SU-DHL-6 (cell line): ENCODE results near the gene IL1R1.

Experiments used
- H2AFZ ChIP-seq: fragments of 200-600 bp; sonication (generic); 2 replicates; pipeline ENCODE4 v1.6.1; 2014; ENCODE audit warnings: low read depth, mild to moderate bottlenecking, moderate library complexity, mixed read lengths, antibody characterized with exemption, low read length; ENCODE audit not compliant: severe bottlenecking
- H3F3A ChIP-seq: fragments of 200-600 bp; shearing (Covaris generic); 2 replicates; pipeline ENCODE4 v1.6.0; 2016; ENCODE audit warnings: antibody characterized with exemption, mild to moderate bottlenecking; ENCODE audit not compliant: insufficient read depth
- H3K27ac ChIP-seq: fragments of 200-600 bp; sonication (generic); 2 replicates; pipeline ENCODE4 v1.5.1; 2016; ENCODE audit warnings: low read depth, mild to moderate bottlenecking, low read length, moderate library complexity, mixed read lengths
- H3K27me3 ChIP-seq: fragments of 200-600 bp; sonication (generic), shearing (Covaris generic); 2 replicates; pipeline ENCODE4 v1.6.0; 2014; ENCODE audit warnings: mild to moderate bottlenecking, low read length
- H3K36me3 ChIP-seq: fragments of 200-600 bp; sonication (generic); 2 replicates; pipeline ENCODE4 v1.6.1; 2014; ENCODE audit warnings: mild to moderate bottlenecking, low read length, mixed read lengths
- H3K4me2 ChIP-seq: fragments of 300-600, 200-600 bp; shearing (Covaris generic), sonication (generic); 2 replicates; pipeline ENCODE4 v1.6.0; 2014; ENCODE audit warnings: low read length, low read depth, mild to moderate bottlenecking; ENCODE audit not compliant: poor library complexity, severe bottlenecking
- H3K4me3 ChIP-seq: fragments of 200-600 bp; sonication (generic); 2 replicates; pipeline ENCODE4 v1.5.1; 2014; ENCODE audit warnings: antibody characterized with exemption, low read length, mild to moderate bottlenecking, mixed read lengths; ENCODE audit not compliant: insufficient read depth, poor library complexity, severe bottlenecking
- H3K79me2 ChIP-seq: fragments of 200-600 bp; sonication (generic); 2 replicates; pipeline ENCODE4 v1.6.1; 2014; ENCODE audit warnings: mild to moderate bottlenecking, low read length, moderate library complexity; ENCODE audit not compliant: insufficient read depth
- H3K9ac ChIP-seq: fragments of 200-600 bp; sonication (generic); 2 replicates; pipeline ENCODE4 v1.7.0; 2014; ENCODE audit warnings: mild to moderate bottlenecking, low read length
- H3K9me2 ChIP-seq: fragments of 200-600 bp; sonication (generic); replicated peaks from 2 replicates; pipeline ENCODE4 v1.6.1; 2014; ENCODE audit warnings: low read length; ENCODE audit not compliant: insufficient read depth
- H3K9me3 ChIP-seq: fragments of 200-600 bp; sonication (generic); 2 replicates; pipeline ENCODE4 v1.6.1; 2014; ENCODE audit warnings: low read length, mixed read lengths; ENCODE audit not compliant: insufficient read depth
- H4K20me1 ChIP-seq: fragments of 200-600 bp; sonication (generic); 2 replicates; pipeline ENCODE4 v1.6.1; 2014; ENCODE audit warnings: low read depth, mild to moderate bottlenecking, antibody characterized with exemption, low read length, moderate library complexity, mixed read lengths
- EZH2phosphoT487 ChIP-seq: fragments of 200-600 bp; sonication (generic), shearing (Covaris generic); conservative IDR thresholded peaks from 2 replicates; pipeline ENCODE4 v1.6.1; 2018; ENCODE audit warnings: mild to moderate bottlenecking, antibody characterized with exemption, low read length, moderate library complexity, mixed read lengths
- TF ChIP-seq, protein P1 (sequence below): fragments of 200-600 bp; sonication (generic); IDR thresholded peaks from one replicate; pipeline ENCODE4 v1.5.1; 2017; ENCODE audit warnings: antibody characterized with exemption, mild to moderate bottlenecking, low read length, moderate library complexity; ENCODE audit not compliant: insufficient read depth, poor library complexity, severe bottlenecking

Gene IL1R1

DNA sequence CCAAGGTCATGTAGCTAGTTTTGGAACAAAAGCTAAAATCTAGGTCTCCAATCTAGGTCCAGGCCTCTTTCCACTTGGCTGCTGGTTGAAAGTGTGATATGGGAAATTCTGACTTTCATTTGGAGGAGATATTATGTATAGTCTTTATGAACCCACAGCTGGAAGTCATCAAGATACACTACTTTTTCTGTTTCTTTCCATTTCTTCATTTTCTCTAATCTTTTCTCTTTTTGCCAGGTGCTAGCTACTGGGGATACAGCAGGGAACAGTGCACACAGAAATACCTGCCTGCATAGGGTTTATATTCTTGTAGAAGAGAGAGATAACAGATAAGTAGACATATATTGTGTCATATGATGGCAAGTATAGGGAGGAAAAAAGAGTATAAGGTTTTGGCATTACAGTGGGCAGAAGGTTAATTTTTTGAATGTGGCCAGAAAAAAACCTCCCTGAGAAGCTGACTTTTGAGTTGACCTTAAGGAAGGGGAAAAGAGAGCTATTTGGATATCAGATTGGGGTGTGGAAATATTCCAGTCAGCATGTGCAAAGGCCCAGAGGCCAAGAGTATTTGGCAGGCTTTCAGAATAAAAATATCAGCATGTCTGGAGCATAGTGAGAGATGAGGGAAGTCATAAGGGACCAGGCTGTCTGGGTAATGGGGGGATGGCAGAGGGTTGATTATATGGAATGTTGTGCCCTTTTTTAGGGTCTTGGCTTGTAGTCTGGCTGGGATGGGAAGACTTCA lies 15.6 kb downstream of the IL1R1 start:
- no peak overlapping the region for H3K27ac ChIP-seq
- H3F3A ChIP-seq, result no peaks in the 10 kb centered on the region
- no peaks in the 10 kb centered on the region for H3K79me2 ChIP-seq
- no peaks in the 10 kb centered on the region for H3K9me2 ChIP-seq
- H3K4me3 ChIP-seq, result no peak overlapping the region
- H2AFZ ChIP-seq, result no peak overlapping the region
- H3K4me2 ChIP-seq, result no peak overlapping the region
- H3K9ac ChIP-seq, result no peak overlapping the region
- no peaks in the 10 kb centered on the region for H3K27me3 ChIP-seq
- no peaks in the 10 kb centered on the region for H4K20me1 ChIP-seq
- TF ChIP-seq, protein P1, sequence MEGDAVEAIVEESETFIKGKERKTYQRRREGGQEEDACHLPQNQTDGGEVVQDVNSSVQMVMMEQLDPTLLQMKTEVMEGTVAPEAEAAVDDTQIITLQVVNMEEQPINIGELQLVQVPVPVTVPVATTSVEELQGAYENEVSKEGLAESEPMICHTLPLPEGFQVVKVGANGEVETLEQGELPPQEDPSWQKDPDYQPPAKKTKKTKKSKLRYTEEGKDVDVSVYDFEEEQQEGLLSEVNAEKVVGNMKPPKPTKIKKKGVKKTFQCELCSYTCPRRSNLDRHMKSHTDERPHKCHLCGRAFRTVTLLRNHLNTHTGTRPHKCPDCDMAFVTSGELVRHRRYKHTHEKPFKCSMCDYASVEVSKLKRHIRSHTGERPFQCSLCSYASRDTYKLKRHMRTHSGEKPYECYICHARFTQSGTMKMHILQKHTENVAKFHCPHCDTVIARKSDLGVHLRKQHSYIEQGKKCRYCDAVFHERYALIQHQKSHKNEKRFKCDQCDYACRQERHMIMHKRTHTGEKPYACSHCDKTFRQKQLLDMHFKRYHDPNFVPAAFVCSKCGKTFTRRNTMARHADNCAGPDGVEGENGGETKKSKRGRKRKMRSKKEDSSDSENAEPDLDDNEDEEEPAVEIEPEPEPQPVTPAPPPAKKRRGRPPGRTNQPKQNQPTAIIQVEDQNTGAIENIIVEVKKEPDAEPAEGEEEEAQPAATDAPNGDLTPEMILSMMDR, result no peak
- no peak for TF ChIP-seq EZH2phosphoT487
- H3K9me3 ChIP-seq, result no peaks in the 10 kb centered on the region
- H3K36me3 ChIP-seq, result no peaks in the 10 kb centered on the region

DNA sequence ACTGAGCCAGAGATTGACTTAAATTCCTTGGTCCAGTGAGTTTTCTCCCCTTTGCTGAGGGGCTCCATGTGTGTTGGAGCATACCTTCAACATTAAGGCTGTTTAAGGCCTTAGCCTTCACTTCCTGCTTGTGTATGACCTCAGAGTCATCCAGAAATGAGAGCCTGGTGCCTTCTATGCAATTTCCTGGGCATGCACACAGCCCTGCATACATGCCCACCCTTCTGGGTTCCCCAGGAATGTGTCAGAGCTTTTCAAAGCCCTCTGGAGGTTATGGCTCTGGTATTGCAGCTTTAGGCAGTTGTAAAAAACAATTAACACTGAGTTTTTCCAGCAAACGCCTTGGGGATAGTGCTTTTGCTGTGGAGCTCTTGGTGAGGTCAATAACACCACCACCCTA lies 16.7 kb downstream of the IL1R1 start:
- H3K79me2 ChIP-seq, result no peaks in the 10 kb centered on the region
- H3K27me3 ChIP-seq, result no peaks in the 10 kb centered on the region
- H3K9me3 ChIP-seq, result no peaks in the 10 kb centered on the region
- H3K4me2 ChIP-seq, result no peak overlapping the region
- H3K4me3 ChIP-seq, result no peak overlapping the region
- no peak overlapping the region for H2AFZ ChIP-seq
- H3K36me3 ChIP-seq, result no peaks in the 10 kb centered on the region
- H3K27ac ChIP-seq, result no peak overlapping the region
- no peaks in the 10 kb centered on the region for H3K9me2 ChIP-seq
- no peaks in the 10 kb centered on the region for H4K20me1 ChIP-seq
- no peak overlapping the region for H3K9ac ChIP-seq
- TF ChIP-seq, protein P1, result no peak
- no peak for TF ChIP-seq EZH2phosphoT487
- no peaks in the 10 kb centered on the region for H3F3A ChIP-seq

DNA sequence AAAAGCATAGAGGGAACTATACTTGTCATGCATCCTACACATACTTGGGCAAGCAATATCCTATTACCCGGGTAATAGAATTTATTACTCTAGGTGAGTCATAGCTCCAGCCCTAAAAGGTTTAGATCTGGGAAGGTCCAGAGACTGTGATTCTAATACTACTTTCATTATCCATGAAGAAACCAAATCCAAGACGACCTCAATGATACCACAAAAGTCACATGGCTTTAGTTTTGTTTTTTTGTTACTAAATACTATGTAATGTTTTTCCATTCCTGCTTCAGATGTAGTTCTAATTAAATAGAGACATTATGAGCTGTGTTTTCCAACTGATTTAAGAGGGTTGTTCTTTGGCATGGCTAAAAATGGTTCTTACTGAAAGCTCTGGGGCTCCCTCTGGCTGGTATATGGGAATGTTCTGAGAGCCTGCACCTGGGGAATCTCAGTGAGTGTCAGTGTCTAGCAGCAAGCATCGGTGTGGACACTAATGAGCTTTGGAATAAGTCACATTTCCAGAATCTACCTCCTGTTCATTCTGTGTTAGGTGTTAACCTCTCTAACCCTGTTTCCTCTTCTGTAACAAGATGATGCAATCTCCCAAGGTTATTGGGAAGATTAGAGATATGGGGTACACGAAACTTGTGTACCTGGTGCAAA lies 23.8 kb downstream of the IL1R1 start:
- no peaks in the 10 kb centered on the region for H3K36me3 ChIP-seq
- H2AFZ ChIP-seq, result no peak overlapping the region
- no peaks in the 10 kb centered on the region for H3K9me2 ChIP-seq
- no peaks in the 10 kb centered on the region for H3K9me3 ChIP-seq
- H3K9ac ChIP-seq, result no peak overlapping the region
- no peak overlapping the region for H3K4me3 ChIP-seq
- no peak overlapping the region for H3K4me2 ChIP-seq
- TF ChIP-seq, protein P1, result no peak
- no peak for TF ChIP-seq EZH2phosphoT487
- no peak overlapping the region for H3K27ac ChIP-seq
- H4K20me1 ChIP-seq, result no peaks in the 10 kb centered on the region
- no peaks in the 10 kb centered on the region for H3K27me3 ChIP-seq
- no peaks in the 10 kb centered on the region for H3K79me2 ChIP-seq
- no peaks in the 10 kb centered on the region for H3F3A ChIP-seq
